ENCODE data around the gene OSTM1. TPM values are rescaled to one million over a fixed set of nuclear protein-coding genes. Genes with fewer than 3 reads are reported as not detected.

The OSTM1 gene
- total and polyA plus RNA-seq, 2 of the 8 experiments (the other 6 are each of a cell fraction or from before 2014, with no cell fraction given): 17.7 to 26.1 TPM

GRCh38 chr6:108052706-108053105 is 21.8 kb downstream of the OSTM1 start:
- H4K91ac ChIP-seq (replicated peaks; ENCODE audit: insufficient read length, low read length): no peak overlapping the region
- no peak for TF ChIP-seq POU5F1 (IDR thresholded peaks at IDR 0.05; ENCODE audit: low read depth, low read length)
- no peak overlapping the region for H3K9ac ChIP-seq (replicated peaks in 1 of 4; ENCODE audit: extremely low read depth in 1 of 4, low read depth in 3 of 4, low read length in 3 of 4)
- no peak overlapping the region for H2AK5ac ChIP-seq (ENCODE audit: low read depth, low read length)
- H4K5ac ChIP-seq (ENCODE audit: insufficient read length, low read depth, low read length): no peak overlapping the region
- no peaks in the 10 kb centered on the region for H3K27me3 ChIP-seq (replicated peaks in 1 of 4; ENCODE audit: control insufficient read depth in 3 of 4, extremely low read depth in 1 of 4, insufficient read depth in 3 of 4, low read length in 3 of 4)
- H4K8ac ChIP-seq (ENCODE audit: extremely low read depth, insufficient read depth, low read length): no peak overlapping the region
- no peak overlapping the region for H2BK120ac ChIP-seq (replicated peaks; ENCODE audit: low read depth, low read length)
- H3K14ac ChIP-seq (ENCODE audit: insufficient read length): no peak overlapping the region
- H3K9me3 ChIP-seq (ENCODE audit: insufficient read depth in 2 of 2, low read depth in 1 of 2, low read length in 1 of 2): no peaks in the 10 kb centered on the region
- H3K18ac ChIP-seq (ENCODE audit: extremely low read depth, low read length): no peak overlapping the region
- no peak overlapping the region for H2BK15ac ChIP-seq (ENCODE audit: low read length)
- no peak overlapping the region for H3K4me3 ChIP-seq (ENCODE audit: extremely low read depth in 1 of 4, insufficient read depth in 2 of 4, low read depth in 3 of 4, low read length in 4 of 4)
- H3K79me1 ChIP-seq (ENCODE audit: low read depth, low read length): no peaks in the 10 kb centered on the region
- H3K79me2 ChIP-seq (ENCODE audit: control insufficient read depth in 1 of 2, insufficient read depth in 2 of 2, low read length in 2 of 2): no peaks in the 10 kb centered on the region
- no peak overlapping the region for H2BK20ac ChIP-seq (ENCODE audit: low read length)
- H2BK12ac ChIP-seq (ENCODE audit: low read depth, low read length): no peak overlapping the region
- ChIA-PET POLR2A (ENCODE audit: partially characterized antibody) (no interaction called here), CTCF (ENCODE audit: partially characterized antibody) (interaction anchor here (1.0 kb wide), 1 partner anchor 72 kb away, joined by 3 read pairs; no protein-coding TSS in a partner anchor)
- WGBS, 2 experiments (ENCODE audit: extremely low coverage in 1 of 2, insufficient coverage in 1 of 2, insufficient read length in 1 of 2, insufficient replicate concordance in 2 of 2, low coverage in 1 of 2, low lambda C conversion rate in 2 of 2, missing lambda C conversion rate in 1 of 2): 92% methylated on average over 2 of the region's 2 CpGs; no CpG with 5 or more reads in 1 of the 2 experiments
- no peak overlapping the region for H3K4me2 ChIP-seq (ENCODE audit: insufficient read depth in 1 of 2, low read depth in 2 of 2, low read length in 2 of 2)
- DNase-seq (ENCODE audit: low read depth in 1 of 2, low spot score in 2 of 2): no peak
- no peak overlapping the region for H3K4ac ChIP-seq (replicated peaks; ENCODE audit: insufficient read length, low read depth, low read length)
- no peak for FAIRE-seq
- no peak overlapping the region for H2AFZ ChIP-seq (ENCODE audit: low read length)
- H2BK5ac ChIP-seq (ENCODE audit: low read depth, low read length): no peak overlapping the region
- no peaks in the 10 kb centered on the region for H4K20me1 ChIP-seq (replicated peaks in 1 of 2; ENCODE audit: control insufficient read depth in 1 of 2, insufficient read depth in 2 of 2, low read length in 2 of 2)
- H3K4me1 ChIP-seq (replicated peaks in 1 of 4; ENCODE audit: control insufficient read depth in 3 of 4, insufficient read depth in 4 of 4, low read length in 3 of 4): no peaks in the 10 kb centered on the region
- H3K56ac ChIP-seq (replicated peaks; ENCODE audit: insufficient read length, low read depth, low read length): no peak overlapping the region
- no peak overlapping the region for H3K27ac ChIP-seq (ENCODE audit: low read depth, low read length)
- no peaks in the 10 kb centered on the region for H3K23me2 ChIP-seq (ENCODE audit: low read depth, low read length)
- peaks cover 0 to 6% (median 4%) of the 10 kb centered on the region in 4 experiments; a peak in 5 of 8 replicates for H3K36me3 ChIP-seq (ENCODE audit: control insufficient read depth in 2 of 4, insufficient read depth in 4 of 4, low read length in 3 of 4)
- H3K23ac ChIP-seq (ENCODE audit: insufficient read length): no peak overlapping the region
